H1 (cell line): ENCODE results near the gene TRIM46. TPM values are rescaled to one million over a fixed set of nuclear protein-coding genes. Genes with fewer than 3 reads are reported as not detected.
A peak's percentile ranks its signal among the peaks of the same experiment; 100 is the strongest.

Source experiments
- CTCF ChIA-PET: fragments of 300-600 bp; sonication (Branson Sonifier 250); formaldehyde crosslinking; loops from one replicate; lab custom pipeline; 2021; ENCODE audit not compliant: partially characterized antibody; lab: Charles Lee
- POLR2A ChIA-PET: fragments of 300-600 bp; sonication (Branson Sonifier 250); formaldehyde crosslinking; loops from one replicate; lab custom pipeline; 2021; ENCODE audit warnings: inconsistent platforms; ENCODE audit not compliant: partially characterized antibody; lab: Charles Lee
- DNase-seq, 2 experiments: peaks; one replicate each; pipeline versions ENCODE4 v3.0.0 to v3.0.0-alpha.2; 2010 to 2022; ENCODE audit warnings: low spot score in 2 of 2, low read depth in 1 of 2, mixed read lengths in 1 of 2
- FAIRE-seq: peaks from 2 replicates; lab custom pipeline; 2011; peaks lifted over from hg19 to GRCh38; lab: Jason Lieb, UNC
- H2AFZ ChIP-seq: 2 replicates; pipeline ENCODE4 v1.8.1; 2012; ENCODE audit warnings: low read length, inconsistent platforms
- H2AK5ac ChIP-seq: 2 replicates; pipeline ENCODE4 v1.6.1; 2013; ENCODE audit warnings: low read depth, low read length
- H2BK120ac ChIP-seq: replicated peaks from 2 replicates; pipeline ENCODE3; 2013; ENCODE audit warnings: low read depth, low read length, inconsistent platforms
- H2BK12ac ChIP-seq: 2 replicates; pipeline ENCODE4 v1.6.1; 2013; ENCODE audit warnings: low read depth, low read length
- H2BK15ac ChIP-seq: 2 replicates; pipeline ENCODE4 v1.6.1; 2013; ENCODE audit warnings: low read length
- H2BK20ac ChIP-seq: 2 replicates; pipeline ENCODE4 v1.6.1; 2013; ENCODE audit warnings: low read length
- H2BK5ac ChIP-seq: 2 replicates; pipeline ENCODE4 v1.6.1; 2013; ENCODE audit warnings: low read depth, low read length
- H3K14ac ChIP-seq: 2 replicates; pipeline ENCODE4 v1.6.1; 2013; ENCODE audit warnings: inconsistent platforms; ENCODE audit not compliant: insufficient read length
- H3K18ac ChIP-seq: 2 replicates; pipeline ENCODE4 v1.6.1; 2013; ENCODE audit warnings: low read length; ENCODE audit errors: extremely low read depth
- H3K23ac ChIP-seq: 2 replicates; pipeline ENCODE4 v1.6.1; 2013; ENCODE audit warnings: inconsistent platforms; ENCODE audit not compliant: insufficient read length
- H3K23me2 ChIP-seq: 2 replicates; pipeline ENCODE4 v1.6.1; 2013; ENCODE audit warnings: low read depth, low read length
- H3K27ac ChIP-seq: 2 replicates; pipeline ENCODE4 v1.6.1; 2011; ENCODE audit warnings: low read depth, low read length, inconsistent platforms
- H3K27me3 ChIP-seq, 4 experiments: replicated peaks in 1 of 4; 1 replicate in 1 of 4; 2 replicates in 3 of 4; pipeline versions ENCODE4 v1.6.1 to v1.8.1; 2011 to 2013; ENCODE audit warnings: low read length in 3 of 4, mild to moderate bottlenecking in 3 of 4, inconsistent platforms in 2 of 4, mixed read lengths in 2 of 4, moderate library complexity in 1 of 4; ENCODE audit not compliant: control insufficient read depth in 3 of 4, insufficient read depth in 3 of 4; ENCODE audit errors: extremely low read depth in 1 of 4
- H3K36me3 ChIP-seq, 4 experiments: 2 replicates each; pipeline versions ENCODE4 v1.6.1 to v1.8.1; 2011 to 2013; ENCODE audit warnings: mild to moderate bottlenecking in 4 of 4, low read length in 3 of 4, moderate library complexity in 2 of 4, control low read depth in 1 of 4, inconsistent platforms in 1 of 4; ENCODE audit not compliant: insufficient read depth in 4 of 4, control insufficient read depth in 2 of 4
- H3K4ac ChIP-seq: replicated peaks from 2 replicates; pipeline ENCODE3; 2013; ENCODE audit warnings: low read length, low read depth, mixed read lengths, inconsistent platforms; ENCODE audit not compliant: insufficient read length
- H3K4me1 ChIP-seq, 4 experiments: replicated peaks in 1 of 4; 1 replicate in 1 of 4; 2 replicates in 3 of 4; pipeline versions ENCODE4 v1.6.1 to v1.8.1; 2011 to 2013; ENCODE audit warnings: low read length in 3 of 4, inconsistent platforms in 2 of 4, mixed read lengths in 1 of 4; ENCODE audit not compliant: insufficient read depth in 4 of 4, control insufficient read depth in 3 of 4
- H3K4me2 ChIP-seq, 2 experiments: 2 replicates each; pipeline versions ENCODE4 v1.6.1 to v1.8.1; 2011 to 2013; ENCODE audit warnings: low read depth in 2 of 2, low read length in 2 of 2, control low read depth in 1 of 2, inconsistent platforms in 1 of 2, mild to moderate bottlenecking in 1 of 2; ENCODE audit not compliant: insufficient read depth in 1 of 2
- H3K4me3 ChIP-seq, 4 experiments: fragments of 200-600, 300-600 bp in 1 of 4; sonication (generic), shearing (Covaris generic), sonication (Bioruptor Twin) in 1 of 4; 2 replicates each; pipeline versions ENCODE4 v1.5.1 to v1.8.1; 2011 to 2016; ENCODE audit warnings: low read length in 4 of 4, low read depth in 3 of 4, control low read depth in 2 of 4, inconsistent platforms in 2 of 4, mild to moderate bottlenecking in 2 of 4, mixed read lengths in 1 of 4, moderate library complexity in 1 of 4; ENCODE audit not compliant: insufficient read depth in 2 of 4; ENCODE audit errors: extremely low read depth in 1 of 4
- H3K56ac ChIP-seq: replicated peaks from 2 replicates; pipeline ENCODE3; 2013; ENCODE audit warnings: low read depth, mild to moderate bottlenecking, mixed read lengths, low read length, inconsistent platforms; ENCODE audit not compliant: insufficient read length
- H3K79me1 ChIP-seq: 2 replicates; pipeline ENCODE4 v1.6.1; 2013; ENCODE audit warnings: low read depth, low read length, control low read depth
- H3K79me2 ChIP-seq, 2 experiments: 2 replicates each; pipeline versions ENCODE4 v1.6.1 to v1.8.1; 2012 to 2013; ENCODE audit warnings: low read length in 2 of 2, mild to moderate bottlenecking in 2 of 2, inconsistent platforms in 1 of 2; ENCODE audit not compliant: insufficient read depth in 2 of 2, control insufficient read depth in 1 of 2
- H3K9ac ChIP-seq, 4 experiments: replicated peaks in 1 of 4; 1 replicate in 1 of 4; 2 replicates in 3 of 4; pipeline versions ENCODE4 v1.6.1 to v1.8.1; 2011 to 2013; ENCODE audit warnings: low read depth in 3 of 4, low read length in 3 of 4, control low read depth in 2 of 4, mild to moderate bottlenecking in 2 of 4, moderate library complexity in 2 of 4, inconsistent platforms in 1 of 4; ENCODE audit errors: extremely low read depth in 1 of 4
- H3K9me3 ChIP-seq, 2 experiments: 2 replicates each; pipeline versions ENCODE4 v1.6.1 to v1.8.1; 2012 to 2013; ENCODE audit warnings: mild to moderate bottlenecking in 2 of 2, moderate library complexity in 2 of 2, control low read depth in 1 of 2, inconsistent platforms in 1 of 2, low read depth in 1 of 2, low read length in 1 of 2, mixed read lengths in 1 of 2; ENCODE audit not compliant: insufficient read depth in 2 of 2
- H4K20me1 ChIP-seq, 2 experiments: replicated peaks in 1 of 2; 2 replicates each; pipeline versions ENCODE3 to v1.8.1; 2011 to 2013; ENCODE audit warnings: inconsistent platforms in 2 of 2, low read length in 2 of 2, mild to moderate bottlenecking in 1 of 2; ENCODE audit not compliant: insufficient read depth in 2 of 2, control insufficient read depth in 1 of 2
- H4K5ac ChIP-seq: 2 replicates; pipeline ENCODE4 v1.6.1; 2013; ENCODE audit warnings: low read length, low read depth, mixed read lengths, inconsistent platforms; ENCODE audit not compliant: insufficient read length
- H4K8ac ChIP-seq: 2 replicates; pipeline ENCODE4 v1.8.0; 2013; ENCODE audit warnings: mild to moderate bottlenecking, moderate library complexity, low read length, inconsistent platforms; ENCODE audit not compliant: insufficient read depth; ENCODE audit errors: extremely low read depth
- H4K91ac ChIP-seq: replicated peaks from 2 replicates; pipeline ENCODE3; 2013; ENCODE audit warnings: low read length, mixed read lengths, inconsistent platforms; ENCODE audit not compliant: insufficient read length
- CTCF ChIP-seq, 3 experiments: IDR thresholded peaks; 1 replicate in 2 of 3; 2 replicates in 1 of 3; pipeline versions ENCODE4 v1.5.1 to v1.6.1; 2011; ENCODE audit warnings: low read length in 3 of 3, mild to moderate bottlenecking in 3 of 3, inconsistent platforms in 2 of 3, low read depth in 1 of 3, moderate library complexity in 1 of 3; ENCODE audit not compliant: insufficient read depth in 1 of 3; ENCODE audit errors: control extremely low read depth in 1 of 3
- E2F6 ChIP-seq: IDR thresholded peaks from 2 replicates; pipeline ENCODE4 v1.6.1; 2012; ENCODE audit warnings: inconsistent platforms
- FOSL1 ChIP-seq: IDR thresholded peaks from 2 replicates; pipeline ENCODE4 v1.6.1; 2011; ENCODE audit warnings: mild to moderate bottlenecking, low read depth, low read length, moderate library complexity; ENCODE audit not compliant: insufficient read depth
- KDM1A ChIP-seq: fragments of 200-600, 300-600 bp; sonication (generic); IDR thresholded peaks from 2 replicates; pipeline ENCODE4 v1.7.1; 2016; ENCODE audit warnings: mild to moderate bottlenecking, low read length, borderline replicate concordance
- RAD21 ChIP-seq, 2 experiments: IDR thresholded peaks in 1 of 2; conservative IDR thresholded peaks in 1 of 2; 2 replicates each; pipeline ENCODE4 v1.6.1; 2011; ENCODE audit warnings: low read depth in 2 of 2, low read length in 2 of 2, improper control_type of control experiment in 1 of 2, inconsistent platforms in 1 of 2, mild to moderate bottlenecking in 1 of 2, moderate library complexity in 1 of 2
- RXRA ChIP-seq: IDR thresholded peaks from 2 replicates; pipeline ENCODE4 v1.6.1; 2011; ENCODE audit warnings: low read depth, mild to moderate bottlenecking, low read length, moderate library complexity; ENCODE audit not compliant: insufficient read depth
- SRF ChIP-seq: IDR thresholded peaks from 2 replicates; pipeline ENCODE4 v1.6.1; 2011; ENCODE audit warnings: mild to moderate bottlenecking, low read depth, low read length, moderate library complexity
- WGBS, 2 experiments: shearing (Covaris generic) in 1 of 2; methylation state at CpG; one replicate each; pipeline versions ENCODE4 v1.1.6 to v1.1.7; 2013 to 2015; ENCODE audit warnings: low lambda C conversion rate in 2 of 2, mixed read lengths in 2 of 2, inconsistent platforms in 1 of 2, low coverage in 1 of 2, missing lambda C conversion rate in 1 of 2; ENCODE audit not compliant: insufficient replicate concordance in 2 of 2, insufficient coverage in 1 of 2, insufficient read length in 1 of 2; ENCODE audit errors: extremely low coverage in 1 of 2, missing lambda C conversion rate in 1 of 2; 5-methylcytosine and 5-hydroxymethylcytosine counted together
- polyA plus RNA-seq, 7 experiments: library from polyadenylated mRNA; depleted of rRNA in 3 of 7; stranded (reverse) in 5 of 7; unstranded in 2 of 7; fragments of >200 nt in 5 of 7; fragments of 200-250 nt in 2 of 7; gene quantifications; 1 replicate in 5 of 7; 2 replicates in 1 of 7; 4 replicates in 1 of 7; pipeline versions ENCODE4 v1.2.1 to v1.2.3, GENCODE V29; 2011 to 2013; ENCODE audit warnings: missing spikeins in 2 of 7, mixed read lengths in 2 of 7
- total RNA-seq: library from RNA; stranded (reverse); fragmentation: NEBNext Ultra II Directional; extraction: Animal tissue kit (Norgen Biotek cat#: 25700); gene quantifications from 2 replicates; pipeline ENCODE4 v1.2.1, GENCODE V29; 2021

TRIM46 gene
- total and polyA plus RNA-seq, 2 of the 8 experiments (the other 6 are each of a cell fraction or from before 2014, with no cell fraction given) = 15.5 to 21.6 TPM

DNA sequence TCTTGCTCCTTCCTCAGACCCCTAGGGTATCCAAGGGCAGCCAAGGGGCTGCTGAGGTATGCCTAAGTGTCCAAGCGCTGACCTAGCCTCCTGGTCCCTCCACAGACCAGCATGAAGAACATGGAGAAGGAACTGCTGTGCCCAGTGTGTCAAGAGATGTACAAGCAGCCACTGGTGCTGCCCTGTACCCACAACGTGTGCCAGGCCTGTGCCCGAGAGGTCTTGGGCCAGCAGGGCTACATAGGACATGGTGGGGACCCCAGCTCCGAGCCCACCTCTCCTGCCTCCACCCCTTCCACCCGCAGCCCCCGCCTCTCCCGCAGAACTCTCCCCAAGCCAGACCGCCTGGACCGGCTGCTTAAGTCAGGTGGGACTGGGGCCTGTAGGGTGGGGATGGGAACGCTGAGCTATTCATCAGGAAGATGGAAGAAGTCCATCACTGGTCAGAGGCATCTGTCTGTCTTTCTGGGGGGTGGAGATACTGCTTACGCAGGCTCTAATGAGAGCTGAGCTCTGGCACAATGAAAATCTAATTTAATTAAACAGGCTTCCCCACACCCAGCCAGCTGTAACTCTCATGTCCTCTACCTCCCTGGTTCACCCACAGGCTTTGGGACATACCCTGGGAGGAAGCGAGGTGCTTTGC lies 1.8 kb downstream of the TRIM46 start:
- Histone ChIP-seq H3K18ac (peak overlapping the region; percentile 2; the same call in 1 of the 2 replicates), H3K4me2 (peak overlapping the region; percentile 37 to 90), H3K36me3 (peaks cover 15 to 36% (median 30%) of the 10 kb centered on the region in 4 experiments), H2BK120ac (peak overlapping the region; percentile 1), H3K79me2 (peaks cover 0 to 16% of the 10 kb centered on the region in 2 experiments; a peak in 2 of 4 replicates), H2AFZ (no peak overlapping the region), H3K9ac (no peak overlapping the region), H3K23me2 (peaks cover 10% of the 10 kb centered on the region; the same call in 1 of the 2 replicates), H2BK15ac (peak overlapping the region; percentile 19; the same call in 1 of the 2 replicates), H3K27me3 (no peaks in the 10 kb centered on the region), H3K4me3 (peak overlapping the region; percentile 70 to 95 (median 86)), H4K91ac (no peak overlapping the region), H3K9me3 (no peaks in the 10 kb centered on the region), H4K5ac (peak overlapping the region; percentile 9), H4K20me1 (peaks cover 8 to 10% of the 10 kb centered on the region in 2 experiments), H3K23ac (no peak overlapping the region), H2BK12ac (peak overlapping the region; percentile 97; the same call in 1 of the 2 replicates), H3K4me1 (peaks cover 3 to 23% (median 8%) of the 10 kb centered on the region in 4 experiments; a peak in 6 of 7 replicates), H2AK5ac (no peak overlapping the region; the same call in 1 of the 2 replicates), H4K8ac (0 out of 2 replicates have a peak overlapping the region, but pooled peaks have one; percentile 25), H3K79me1 (no peaks in the 10 kb centered on the region; the same call in 1 of the 2 replicates), H3K56ac (no peak overlapping the region), H3K14ac (no peak overlapping the region), H2BK5ac (peak overlapping the region; percentile 84; the same call in 1 of the 2 replicates), H3K27ac (no peak overlapping the region), H2BK20ac (no peak overlapping the region; the same call in none of the 2 replicates), H3K4ac (peak overlapping the region; percentile 79)
- DNase-seq (no peak), FAIRE-seq (no peak)
- CTCF ChIA-PET = interaction anchor here (0.7 to 12.4 kb wide), 27 partner anchors 9 to 417 kb away, joined by 3 to 215 read pairs (median 4); partner anchors contain the start of genes ADAM15, DPM3, EFNA1 and SLC50A1
- 88% methylated on average over 11 of the region's 12 CpGs; no CpG with 5 or more reads in 1 of the 2 experiments for WGBS, 2 experiments
- POLR2A ChIA-PET = interaction anchor here (0.6 to 20.5 kb wide), 13 partner anchors 9 to 283 kb away, joined by 3 to 512 read pairs (median 3); partner anchors contain the start of genes MTX1 and THBS3
- TF ChIP-seq KDM1A (no peak), RAD21 (IDR thresholded peaks at IDR 0.05 in 1 of 2, conservative IDR thresholded peaks at IDR 0.05 in 1 of 2; ENCODE audit: low read depth in 2 of 2, low read length in 2 of 2) (no peak), RXRA (no peak), E2F6 (no peak), FOSL1 (no peak), SRF (no peak), CTCF (IDR thresholded peaks at IDR 0.05; ENCODE audit: control extremely low read depth in 1 of 3, insufficient read depth in 1 of 3, low read depth in 1 of 3, low read length in 3 of 3) (no peak)
